T-cell (primary cell): ENCODE results near the gene OR51S1. TPM values are rescaled to one million over a fixed set of nuclear protein-coding genes. Genes with fewer than 3 reads are reported as not detected.

ENCODE experiments used
- ATAC-seq, 4 experiments: fragments of 200-7000 bp in 3 of 4; fragments of 150-1000 bp in 1 of 4; cut with Tn5 transposase; replicated peaks in 1 of 4; 1 replicate in 3 of 4; 2 replicates in 1 of 4; pipeline ENCODE4 v1.10.0; 2021; ENCODE audit warnings: moderate library complexity in 3 of 4, mild to moderate bottlenecking in 2 of 4, moderate number of reproducible peaks in 1 of 4
- CTCF ChIA-PET, 2 donors: fragments of 300-600 bp; sonication (Branson Sonifier 250); formaldehyde crosslinking; loops; one replicate each; lab custom pipeline; 2022; ENCODE audit warnings: antibody characterized with exemption in 2 of 2; lab: Charles Lee
- POLR2A ChIA-PET, 2 donors: fragments of 300-600 bp; sonication (Branson Sonifier 250); formaldehyde crosslinking; loops; one replicate each; lab custom pipeline; 2022; ENCODE audit warnings: antibody characterized with exemption in 2 of 2; lab: Charles Lee
- DNase-seq, 35 experiments: peaks; one replicate each; pipeline versions ENCODE4 v3.0.0 to v3.0.0-alpha.2; 2013 to 2023
- H3K27ac ChIP-seq: one replicate; pipeline ENCODE4 v1.5.1; 2013; ENCODE audit warnings: low read length
- H3K27me3 ChIP-seq, 2 experiments: replicated peaks in 1 of 2; 1 replicate in 1 of 2; 2 replicates in 1 of 2; pipeline versions ENCODE4 v1.6.1 to v1.7.0; 2013; ENCODE audit warnings: low read length in 1 of 2, mixed read lengths in 1 of 2; ENCODE audit not compliant: control insufficient read depth in 2 of 2, insufficient read depth in 2 of 2; ENCODE audit errors: extremely low read depth in 1 of 2
- H3K36me3 ChIP-seq, 2 donors: 1 replicate in 1 of 2; 2 replicates in 1 of 2; pipeline versions ENCODE4 v1.6.1 to v1.7.0; 2013; ENCODE audit warnings: low read length in 1 of 2; ENCODE audit not compliant: control insufficient read depth in 2 of 2, insufficient read depth in 1 of 2; ENCODE audit errors: extremely low read depth in 1 of 2
- H3K4me1 ChIP-seq, 2 experiments: 1 replicate in 1 of 2; 2 replicates in 1 of 2; pipeline versions ENCODE4 v1.6.1 to v1.7.0; 2013; ENCODE audit warnings: low read length in 2 of 2, mixed read lengths in 1 of 2; ENCODE audit not compliant: insufficient read depth in 2 of 2, control insufficient read depth in 1 of 2; ENCODE audit errors: extremely low read depth in 1 of 2
- H3K4me3 ChIP-seq, 2 donors: 1 replicate in 1 of 2; 2 replicates in 1 of 2; pipeline versions ENCODE4 v1.5.1 to v1.7.0; 2013; ENCODE audit warnings: mild to moderate bottlenecking in 2 of 2, low read length in 1 of 2, moderate library complexity in 1 of 2; ENCODE audit not compliant: control insufficient read depth in 1 of 2; ENCODE audit errors: extremely low read depth in 1 of 2
- H3K9me3 ChIP-seq: 2 replicates; pipeline ENCODE4 v1.7.0; 2013
- H3K27ac Mint-ChIP-seq, 2 donors: one replicate each; pipeline ENCODE4 v1.8.0; 2020 to 2021; ENCODE audit warnings: mild to moderate bottlenecking in 2 of 2, mixed read lengths in 2 of 2
- H3K27me3 Mint-ChIP-seq, 2 donors: one replicate each; pipeline ENCODE4 v1.8.0; 2021 to 2022; ENCODE audit warnings: mixed read lengths in 2 of 2
- H3K36me3 Mint-ChIP-seq: one replicate; pipeline ENCODE4 v1.8.0; 2021; ENCODE audit warnings: mixed read lengths
- H3K4me1 Mint-ChIP-seq, 3 donors: one replicate each; pipeline ENCODE4 v1.8.0; 2020 to 2022; ENCODE audit warnings: mixed read lengths in 3 of 3, mild to moderate bottlenecking in 1 of 3
- H3K4me3 Mint-ChIP-seq, 3 donors: one replicate each; pipeline ENCODE4 v1.8.0; 2020 to 2022; ENCODE audit warnings: mild to moderate bottlenecking in 3 of 3, mixed read lengths in 3 of 3, moderate library complexity in 3 of 3
- H3K9me3 Mint-ChIP-seq, 3 donors: one replicate each; pipeline ENCODE4 v1.8.0; 2020 to 2022; ENCODE audit warnings: mixed read lengths in 3 of 3
- WGBS: methylation state at CpG from one replicate; pipeline ENCODE4 v1.1.5; 2013; ENCODE audit warnings: missing lambda C conversion rate; ENCODE audit not compliant: insufficient coverage; 5-methylcytosine and 5-hydroxymethylcytosine counted together
- total RNA-seq, 35 experiments: library from RNA in 6 of 35; stranded (reverse) in 6 of 35; fragments of 120-200 nt in 1 of 35; gene quantifications; one replicate each; pipeline versions ENCODE4 v1.2.1 to v1.2.4 and lab custom pipeline; 2013 to 2026

Gene OR51S1
- total RNA-seq, 5 donors from 2014 or later (not counting 1 experiment from before 2014, with no cell fraction given), result not detected

- no peak overlapping the region for H3K4me3 Mint-ChIP-seq
- Histone ChIP-seq H3K27me3 (no peaks in the 10 kb centered on the region), H3K27ac (no peak overlapping the region), H3K4me1 (no peaks in the 10 kb centered on the region), H3K4me3 (no peak overlapping the region), H3K9me3 (no peaks in the 10 kb centered on the region), H3K36me3 (no peaks in the 10 kb centered on the region)
- DNase-seq (no peak), ATAC-seq (no peak)
- H3K36me3 Mint-ChIP-seq, result no peaks in the 10 kb centered on the region
- CTCF ChIA-PET, result interaction anchor here in 1 of 2 donors (1.2 kb wide), 1 partner anchor 9 kb away, joined by 3 read pairs; no protein-coding TSS in a partner anchor
- no peak overlapping the region for H3K27ac Mint-ChIP-seq
- no peaks in the 10 kb centered on the region for H3K4me1 Mint-ChIP-seq
- WGBS, result 85% methylated on average over 4 of the region's 5 CpGs
- POLR2A ChIA-PET, result no interaction called here
- peaks cover 0 to 16% of the 10 kb centered on the region in 2 donors for H3K27me3 Mint-ChIP-seq
- no peaks in the 10 kb centered on the region for H3K9me3 Mint-ChIP-seq
Measured at GRCh38 chr11:4882543-4882942, 33.5 kb upstream of the OR51S1 start.

GRCh38 chr11:4881860-4882500, 33.0 kb upstream of the OR51S1 start, which contains the start of gene OR51T1:
TSS of gene OR51T1 (plus strand) at chr11:4881900. CDS start at chr11:4881900, 0 bp downstream.
- Histone ChIP-seq H3K4me3 (no peak within 1 kb of the TSS), H3K9me3 (no peaks in the 10 kb centered on the region), H3K27ac (no peak within 1 kb of the TSS), H3K4me1 (no peaks in the 10 kb centered on the region), H3K36me3 (no peaks in the 10 kb centered on the region), H3K27me3 (no peaks in the 10 kb centered on the region)
- H3K27ac Mint-ChIP-seq, result no peak within 1 kb of the TSS
- H3K4me3 Mint-ChIP-seq, result no peak within 1 kb of the TSS
- peaks cover 0 to 4% (median 0%) of the 10 kb centered on the region in 3 donors for H3K9me3 Mint-ChIP-seq
- ChIA-PET POLR2A (no interaction called here), CTCF (no interaction called here)
- 88% methylated on average over 8 of the region's 8 CpGs for WGBS
- H3K4me1 Mint-ChIP-seq, result no peaks in the 10 kb centered on the region
- H3K27me3 Mint-ChIP-seq, result peaks cover 0 to 16% of the 10 kb centered on the region in 2 donors
- H3K36me3 Mint-ChIP-seq, result no peaks in the 10 kb centered on the region
- DNase-seq (no peak), ATAC-seq (no peak)

GRCh38 chr11:4881188-4881587, 32.2 kb upstream of the OR51S1 start:
- ATAC-seq, result no peak
- no peak overlapping the region for H3K27ac ChIP-seq
- no peaks in the 10 kb centered on the region for H3K9me3 ChIP-seq
- ChIA-PET CTCF (no interaction called here), POLR2A (no interaction called here)
- no CpG with 5 or more reads among the region's 4 CpGs for WGBS
- no peaks in the 10 kb centered on the region for H3K27me3 ChIP-seq
- no peaks in the 10 kb centered on the region for H3K4me1 ChIP-seq
- no peak overlapping the region for H3K4me3 ChIP-seq
- H3K36me3 Mint-ChIP-seq, result no peaks in the 10 kb centered on the region
- H3K9me3 Mint-ChIP-seq, result peaks cover 0 to 5% (median 0%) of the 10 kb centered on the region in 3 donors
- no peaks in the 10 kb centered on the region for H3K36me3 ChIP-seq
- H3K27me3 Mint-ChIP-seq, result peaks cover 0 to 16% of the 10 kb centered on the region in 2 donors
- no peak for DNase-seq
- no peak overlapping the region for H3K4me3 Mint-ChIP-seq
- H3K4me1 Mint-ChIP-seq, result no peaks in the 10 kb centered on the region
- H3K27ac Mint-ChIP-seq, result no peak overlapping the region

GRCh38 chr11:4865855-4866254, 16.8 kb upstream of the OR51S1 start:
- ChIA-PET CTCF (no interaction called here), POLR2A (no interaction called here)
- DNase-seq (no peak), ATAC-seq (no peak)
- Mint-ChIP-seq H3K4me3 (no peak overlapping the region), H3K36me3 (no peaks in the 10 kb centered on the region), H3K27me3 (peaks cover 0 to 2% of the 10 kb centered on the region in 2 donors), H3K4me1 (no peaks in the 10 kb centered on the region), H3K9me3 (peaks cover 0 to 7% (median 2%) of the 10 kb centered on the region in 3 donors), H3K27ac (no peak overlapping the region)
- H3K9me3 ChIP-seq, result no peaks in the 10 kb centered on the region
- no peak overlapping the region for H3K4me3 ChIP-seq
- H3K4me1 ChIP-seq, result no peaks in the 10 kb centered on the region
- no peaks in the 10 kb centered on the region for H3K27me3 ChIP-seq
- WGBS, result no CpG with 5 or more reads among the region's 1 CpG
- no peak overlapping the region for H3K27ac ChIP-seq
- no peaks in the 10 kb centered on the region for H3K36me3 ChIP-seq

- H3K27me3 Mint-ChIP-seq, result peaks cover 0 to 2% of the 10 kb centered on the region in 2 donors
- 100% methylated on average over 1 of the region's 4 CpGs for WGBS
- ATAC-seq (no peak), DNase-seq (no peak)
- H3K27me3 ChIP-seq, result no peaks in the 10 kb centered on the region
- peaks cover 2 to 7% (median 4%) of the 10 kb centered on the region in 3 donors for H3K9me3 Mint-ChIP-seq
- H3K27ac Mint-ChIP-seq, result no peak overlapping the region
- H3K27ac ChIP-seq, result no peak overlapping the region
- no peak overlapping the region for H3K4me3 Mint-ChIP-seq
- no peaks in the 10 kb centered on the region for H3K4me1 Mint-ChIP-seq
- H3K36me3 ChIP-seq, result no peaks in the 10 kb centered on the region
- no peaks in the 10 kb centered on the region for H3K4me1 ChIP-seq
- H3K4me3 ChIP-seq, result no peak overlapping the region
- POLR2A ChIA-PET, result no interaction called here
- H3K9me3 ChIP-seq, result no peaks in the 10 kb centered on the region
- H3K36me3 Mint-ChIP-seq, result no peaks in the 10 kb centered on the region
- CTCF ChIA-PET, result no interaction called here
Measured at GRCh38 chr11:4863876-4864275, 14.9 kb upstream of the OR51S1 start.

GRCh38 chr11:4862447-4863236, 13.6 kb upstream of the OR51S1 start:
- ATAC-seq (no peak), DNase-seq (no peak)
- no peaks in the 10 kb centered on the region for H3K36me3 ChIP-seq
- ChIA-PET POLR2A (interaction anchor here in 1 of 2 donors (0.7 kb wide), 1 partner anchor 1697 kb away, joined by 4 read pairs; no protein-coding TSS in a partner anchor), CTCF (no interaction called here)
- H3K27me3 ChIP-seq, result no peaks in the 10 kb centered on the region
- H3K4me1 ChIP-seq, result no peaks in the 10 kb centered on the region
- peaks cover 0 to 2% of the 10 kb centered on the region in 2 donors for H3K27me3 Mint-ChIP-seq
- H3K27ac ChIP-seq, result no peak overlapping the region
- H3K36me3 Mint-ChIP-seq, result no peaks in the 10 kb centered on the region
- no peak overlapping the region for H3K27ac Mint-ChIP-seq
- peaks cover 2 to 7% (median 4%) of the 10 kb centered on the region in 3 donors for H3K9me3 Mint-ChIP-seq
- no peaks in the 10 kb centered on the region for H3K9me3 ChIP-seq
- no peak overlapping the region for H3K4me3 ChIP-seq
- no peak overlapping the region for H3K4me3 Mint-ChIP-seq
- H3K4me1 Mint-ChIP-seq, result no peaks in the 10 kb centered on the region
